AML-193 (cell line): Measurements from ENCODE around the gene PYGB.

Experiments
- DNase-seq, 2 experiments: peaks; one replicate each; lab custom pipeline; 2025; lab: John Stamatoyannopoulos, UW

PYGB gene

GRCh38 chr20:25338112-25339023 lies 90.5 kb downstream of the PYGB start:
- DNase-seq = no peak

GRCh38 chr20:25339608-25340007 lies 91.7 kb downstream of the PYGB start:
- no peak for DNase-seq

GRCh38 chr20:25340380-25340779 lies 92.5 kb downstream of the PYGB start:
- DNase-seq = no peak

GRCh38 chr20:25341716-25342680 lies 94.1 kb downstream of the PYGB start:
- no peak for DNase-seq

GRCh38 chr20:25344634-25345033 lies 96.7 kb downstream of the PYGB start:
- no peak for DNase-seq

- no peak for DNase-seq
Measured at GRCh38 chr20:25345721-25346120, 97.8 kb downstream of the PYGB start.

- no peak for DNase-seq
Measured at GRCh38 chr20:25346349-25346748, 98.5 kb downstream of the PYGB start.
